HTR-8/SVneo (cell line): ENCODE measurements around the gene KIF7.

Experiments
- DNase-seq: peaks from one replicate; pipeline ENCODE4 v3.0.0; 2011; ENCODE audit warnings: low spot score, mixed read lengths; ENCODE audit not compliant: insufficient read length
- FAIRE-seq: peaks from 2 replicates; lab custom pipeline; 2011; peaks lifted over from hg19 to GRCh38; lab: Jason Lieb, UNC

Gene KIF7

DNA sequence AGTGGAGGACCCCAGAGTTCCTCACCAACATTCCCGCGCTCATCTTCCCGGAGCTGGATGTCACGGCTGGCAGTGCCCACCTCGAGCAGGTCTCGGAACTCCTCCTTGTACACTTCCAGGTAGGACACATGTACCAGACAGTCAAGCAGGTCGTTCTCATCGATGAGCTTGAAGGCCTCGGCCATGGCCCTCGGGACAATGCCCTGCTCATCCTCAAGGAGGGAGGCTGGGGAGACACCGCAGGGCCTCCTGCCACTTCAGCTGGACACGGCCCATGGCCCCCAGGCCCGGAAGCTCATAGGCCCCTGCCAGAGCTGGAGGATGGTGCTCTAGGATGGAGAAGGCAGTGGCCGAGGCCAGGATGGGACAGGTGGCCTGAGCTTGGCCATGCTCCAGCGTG is 5.6 kb downstream of the KIF7 start:
- no peak for FAIRE-seq
- DNase-seq: no peak

- no peak for FAIRE-seq
Observed at GRCh38 chr15:89649013-89649625, 6.1 kb downstream of the KIF7 start.

GRCh38 chr15:89648106-89649012 is 6.9 kb downstream of the KIF7 start:
- DNase-seq: no peak
- no peak for FAIRE-seq

More at GRCh38 chr15:89649013-89649625, 6.1 kb downstream of the KIF7 start:
- no peak for DNase-seq

- DNase-seq: peak; percentile 81
Observed at GRCh38 chr15:89647191-89647851, 7.9 kb downstream of the KIF7 start.

DNA sequence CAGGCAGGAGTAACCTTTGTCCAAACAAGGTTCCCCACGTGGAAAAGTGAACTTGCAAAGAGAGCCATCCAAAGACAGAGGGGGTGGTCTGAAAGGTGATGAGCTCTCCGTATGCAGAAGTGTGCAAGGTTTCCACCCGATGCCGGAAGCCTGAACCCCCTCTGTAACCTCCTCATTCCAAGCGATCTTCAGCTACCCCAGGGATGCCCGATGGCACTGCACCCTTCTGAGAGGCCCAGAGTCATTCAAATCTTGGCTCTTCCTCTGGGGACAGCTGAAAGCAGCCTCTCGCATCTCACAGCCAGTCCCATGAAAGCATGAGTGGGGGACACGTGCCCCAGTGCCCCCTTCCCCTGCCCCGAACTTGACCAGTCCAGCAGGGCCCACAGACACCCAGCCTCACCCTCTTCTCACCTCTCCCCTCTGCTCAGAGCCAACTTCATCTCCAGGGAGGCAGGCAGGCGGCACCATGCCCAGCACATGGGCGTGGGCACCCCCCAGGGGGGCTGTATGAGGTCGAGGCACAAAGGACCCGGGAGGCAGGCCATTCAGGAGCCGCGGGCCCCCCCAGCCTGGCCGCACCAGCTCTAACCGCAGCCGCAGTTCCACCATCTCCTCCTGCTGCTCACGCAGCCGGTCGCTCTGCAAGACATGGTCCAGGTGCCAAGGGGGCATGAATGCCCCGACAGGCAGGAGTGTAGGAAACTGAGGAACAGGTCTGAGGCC is 8.7 kb downstream of the KIF7 start:
- DNase-seq (no peak), FAIRE-seq (no peak)

More at GRCh38 chr15:89647191-89647851, 7.9 kb downstream of the KIF7 start:
- FAIRE-seq: peak; percentile 59

GRCh38 chr15:89645680-89646079 is 9.6 kb downstream of the KIF7 start:
- FAIRE-seq: no peak
- DNase-seq: no peak

GRCh38 chr15:89642106-89642505 is 13.2 kb downstream of the KIF7 start:
- FAIRE-seq: no peak
- DNase-seq: no peak

- FAIRE-seq: no peak
- no peak for DNase-seq
Observed at GRCh38 chr15:89641053-89641452, 14.2 kb downstream of the KIF7 start.

DNA sequence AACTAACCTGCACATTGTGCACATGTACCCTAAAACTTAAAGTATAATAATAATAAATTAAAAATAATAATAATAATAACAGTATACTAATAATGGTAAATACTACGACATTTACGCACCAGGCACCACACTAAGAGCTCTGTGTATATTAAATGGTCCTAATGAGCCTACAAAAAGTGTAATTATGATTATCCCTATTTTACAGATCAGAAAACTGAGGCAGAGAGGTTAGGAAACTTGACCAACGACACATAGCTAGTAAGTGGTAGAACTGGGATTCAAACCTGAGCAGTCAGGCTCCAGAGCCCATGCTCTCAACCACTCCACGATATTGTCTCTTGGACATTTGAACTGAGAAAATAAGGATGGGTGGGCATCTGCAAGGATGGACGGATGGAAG is 15.0 kb downstream of the KIF7 start:
- no peak for FAIRE-seq
- DNase-seq: no peak

GRCh38 chr15:89633585-89633984 is 21.7 kb downstream of the KIF7 start:
- no peak for FAIRE-seq
- DNase-seq: no peak

DNA sequence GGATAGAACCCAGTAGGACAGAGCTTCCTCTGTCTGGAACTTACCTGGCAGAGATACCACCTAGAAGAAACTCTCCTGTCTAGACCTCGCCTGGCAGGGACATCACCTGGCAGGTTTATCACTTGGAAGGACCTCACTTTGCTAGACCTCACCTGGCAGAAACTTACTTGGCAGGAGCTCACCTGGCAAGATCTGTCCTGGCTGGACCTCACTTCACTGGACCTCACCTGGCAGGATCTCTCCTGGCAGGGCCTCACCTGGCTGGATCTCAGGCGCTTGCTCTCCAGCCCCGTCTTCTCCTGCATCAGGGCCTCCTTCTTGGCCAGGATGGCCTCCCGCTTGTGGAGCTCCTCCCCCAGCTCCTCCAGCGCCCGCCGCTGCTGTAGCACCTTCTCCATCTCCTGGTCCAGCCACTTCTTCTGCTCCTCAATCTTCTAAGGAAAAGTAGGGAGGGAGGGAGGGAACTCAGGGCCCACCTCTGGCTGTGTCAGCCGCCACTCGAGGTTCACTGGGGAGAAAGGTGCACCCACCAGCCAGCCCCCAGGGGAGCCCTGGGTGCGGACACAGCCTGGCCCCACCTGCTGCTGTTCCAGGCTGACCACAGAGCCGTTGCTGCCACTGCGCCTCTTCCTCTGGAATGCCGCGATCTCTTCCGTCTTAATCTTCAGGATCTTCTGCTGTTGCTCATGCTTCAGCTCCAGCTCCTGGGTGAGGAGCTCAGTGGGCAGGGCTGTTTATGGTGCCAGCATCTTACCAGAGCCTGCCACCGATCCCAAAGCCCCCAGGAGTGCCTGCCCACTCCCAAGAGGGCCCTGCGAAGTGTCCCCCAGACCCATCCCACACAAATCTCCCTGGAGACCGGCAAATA is 22.5 kb downstream of the KIF7 start:
- DNase-seq (no peak), FAIRE-seq (no peak)

DNA sequence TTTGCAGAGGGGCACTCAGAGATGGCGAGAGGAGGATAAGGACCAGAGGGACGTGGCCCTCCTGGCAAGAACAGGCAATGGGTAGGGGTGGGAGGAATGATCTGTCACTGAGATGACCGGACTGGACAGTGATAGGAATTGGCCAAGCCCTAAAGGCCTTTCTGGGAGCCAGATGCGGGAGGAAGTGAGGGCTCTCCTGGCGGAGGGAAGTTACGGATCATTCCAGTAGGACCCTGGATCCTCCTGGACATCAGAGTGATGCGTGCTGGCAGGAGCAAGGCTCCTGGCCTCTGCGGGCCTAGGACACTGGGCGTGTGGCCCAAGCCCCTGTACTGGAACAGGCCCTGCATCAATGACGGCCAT is 23.4 kb downstream of the KIF7 start:
- no peak for FAIRE-seq

GRCh38 chr15:89630974-89631901 is 24.0 kb downstream of the KIF7 start:
- DNase-seq: no peak
- FAIRE-seq: no peak

More for the DNA sequence above, 23.4 kb downstream of the KIF7 start:
- no peak for DNase-seq

- DNase-seq: no peak
- no peak for FAIRE-seq
Observed at GRCh38 chr15:89630260-89630659, 25.0 kb downstream of the KIF7 start.

GRCh38 chr15:89629829-89630228 is 25.4 kb downstream of the KIF7 start:
- FAIRE-seq (no peak), DNase-seq (no peak)

DNA sequence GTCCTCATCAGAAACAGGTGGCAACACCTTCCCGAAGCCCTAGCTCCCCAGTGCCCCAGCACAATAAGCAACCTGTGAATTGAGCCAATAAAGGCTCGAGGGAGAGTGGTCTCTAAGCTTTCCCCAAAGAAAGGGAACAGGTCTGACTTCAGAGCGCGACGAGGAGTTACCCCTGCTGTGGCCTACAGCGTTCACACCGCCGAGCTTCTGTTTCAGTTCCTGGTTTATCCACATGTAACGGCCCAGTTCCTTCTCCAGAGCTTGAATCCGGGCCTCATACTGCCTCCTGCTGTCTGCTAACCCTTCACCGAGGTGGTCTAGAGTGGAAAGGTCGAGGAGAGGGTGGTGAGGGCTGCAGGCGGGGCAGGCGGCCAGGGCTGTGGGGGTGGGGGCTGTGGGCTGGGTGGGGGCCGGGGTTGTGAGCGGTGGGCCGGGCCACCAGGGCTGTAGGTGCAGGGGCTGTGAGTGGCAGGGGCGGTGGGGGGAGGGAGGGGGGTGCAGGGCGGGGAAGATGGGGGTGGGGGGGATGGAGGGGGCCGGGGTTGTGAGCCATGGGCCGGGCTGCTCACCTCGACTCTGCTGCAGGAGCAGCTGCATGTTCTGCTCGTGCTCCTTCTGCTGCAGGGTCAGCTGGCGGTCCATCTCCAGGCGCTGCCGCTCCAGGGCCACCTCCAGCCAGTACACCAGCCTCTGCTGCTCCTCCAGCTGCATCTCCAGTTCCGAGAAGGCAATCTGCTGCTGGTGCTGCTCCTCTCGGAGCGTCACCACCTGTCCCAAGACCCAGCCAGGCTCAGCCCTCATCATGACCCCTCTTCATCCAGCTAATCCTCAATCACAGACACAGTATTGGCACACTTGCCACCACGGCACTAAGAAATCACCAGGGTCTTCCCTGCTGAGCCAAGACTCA is 26.2 kb downstream of the KIF7 start:
- DNase-seq: no peak

GRCh38 chr15:89628301-89628700 is 27.0 kb downstream of the KIF7 start:
- DNase-seq: no peak
- no peak for FAIRE-seq

More for the DNA sequence above, 26.2 kb downstream of the KIF7 start:
- no peak for FAIRE-seq
